ENCODE data around the gene PLEKHM2.

DNA sequence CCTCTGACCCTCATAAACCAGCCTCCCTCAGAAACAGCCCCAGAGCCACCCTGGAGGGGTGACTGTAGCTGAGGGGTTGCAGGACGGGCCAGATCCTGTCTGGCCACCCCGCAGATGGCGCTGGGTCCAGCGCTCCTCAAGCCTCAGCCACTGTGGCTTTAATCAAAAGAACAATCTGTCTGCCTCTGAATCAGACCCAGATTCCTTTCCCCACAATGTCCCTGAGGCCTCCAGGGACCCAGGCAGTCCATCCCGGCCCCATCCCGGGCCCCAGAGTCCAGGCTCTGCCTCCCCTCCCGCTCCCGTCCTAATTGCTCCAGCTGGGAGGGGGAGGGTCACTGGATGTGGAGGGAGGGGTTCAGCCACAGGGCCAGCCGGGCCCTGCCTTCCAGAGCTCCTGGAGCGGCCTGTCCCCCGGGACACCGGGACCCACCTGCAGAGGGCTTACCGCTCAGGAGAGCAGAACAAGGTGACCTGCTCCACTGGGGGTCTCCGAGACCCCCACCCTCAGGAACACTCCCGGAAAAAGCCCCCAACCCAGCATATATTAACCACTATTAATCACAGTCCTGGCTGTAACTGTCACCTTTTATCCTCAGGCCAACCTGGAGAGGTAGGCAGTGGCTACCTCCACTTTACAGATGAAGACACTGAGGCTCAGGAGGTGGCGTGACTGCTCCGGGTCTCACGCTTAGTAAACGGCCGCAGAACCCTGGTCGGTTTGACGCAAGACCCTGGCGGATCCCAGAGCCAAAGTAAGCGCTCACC lies 73.6 kb downstream of the PLEKHM2 start:
- TF ChIP-seq POLR2AphosphoS5 (IDR thresholded peaks at IDR 0.05; ENCODE audit: low read depth) = no peak
- TF ChIP-seq, protein P1, sequence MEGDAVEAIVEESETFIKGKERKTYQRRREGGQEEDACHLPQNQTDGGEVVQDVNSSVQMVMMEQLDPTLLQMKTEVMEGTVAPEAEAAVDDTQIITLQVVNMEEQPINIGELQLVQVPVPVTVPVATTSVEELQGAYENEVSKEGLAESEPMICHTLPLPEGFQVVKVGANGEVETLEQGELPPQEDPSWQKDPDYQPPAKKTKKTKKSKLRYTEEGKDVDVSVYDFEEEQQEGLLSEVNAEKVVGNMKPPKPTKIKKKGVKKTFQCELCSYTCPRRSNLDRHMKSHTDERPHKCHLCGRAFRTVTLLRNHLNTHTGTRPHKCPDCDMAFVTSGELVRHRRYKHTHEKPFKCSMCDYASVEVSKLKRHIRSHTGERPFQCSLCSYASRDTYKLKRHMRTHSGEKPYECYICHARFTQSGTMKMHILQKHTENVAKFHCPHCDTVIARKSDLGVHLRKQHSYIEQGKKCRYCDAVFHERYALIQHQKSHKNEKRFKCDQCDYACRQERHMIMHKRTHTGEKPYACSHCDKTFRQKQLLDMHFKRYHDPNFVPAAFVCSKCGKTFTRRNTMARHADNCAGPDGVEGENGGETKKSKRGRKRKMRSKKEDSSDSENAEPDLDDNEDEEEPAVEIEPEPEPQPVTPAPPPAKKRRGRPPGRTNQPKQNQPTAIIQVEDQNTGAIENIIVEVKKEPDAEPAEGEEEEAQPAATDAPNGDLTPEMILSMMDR (IDR thresholded peaks at IDR 0.05; ENCODE audit: insufficient read depth, low read length) = no peak
- TF ChIP-seq, protein P2, sequence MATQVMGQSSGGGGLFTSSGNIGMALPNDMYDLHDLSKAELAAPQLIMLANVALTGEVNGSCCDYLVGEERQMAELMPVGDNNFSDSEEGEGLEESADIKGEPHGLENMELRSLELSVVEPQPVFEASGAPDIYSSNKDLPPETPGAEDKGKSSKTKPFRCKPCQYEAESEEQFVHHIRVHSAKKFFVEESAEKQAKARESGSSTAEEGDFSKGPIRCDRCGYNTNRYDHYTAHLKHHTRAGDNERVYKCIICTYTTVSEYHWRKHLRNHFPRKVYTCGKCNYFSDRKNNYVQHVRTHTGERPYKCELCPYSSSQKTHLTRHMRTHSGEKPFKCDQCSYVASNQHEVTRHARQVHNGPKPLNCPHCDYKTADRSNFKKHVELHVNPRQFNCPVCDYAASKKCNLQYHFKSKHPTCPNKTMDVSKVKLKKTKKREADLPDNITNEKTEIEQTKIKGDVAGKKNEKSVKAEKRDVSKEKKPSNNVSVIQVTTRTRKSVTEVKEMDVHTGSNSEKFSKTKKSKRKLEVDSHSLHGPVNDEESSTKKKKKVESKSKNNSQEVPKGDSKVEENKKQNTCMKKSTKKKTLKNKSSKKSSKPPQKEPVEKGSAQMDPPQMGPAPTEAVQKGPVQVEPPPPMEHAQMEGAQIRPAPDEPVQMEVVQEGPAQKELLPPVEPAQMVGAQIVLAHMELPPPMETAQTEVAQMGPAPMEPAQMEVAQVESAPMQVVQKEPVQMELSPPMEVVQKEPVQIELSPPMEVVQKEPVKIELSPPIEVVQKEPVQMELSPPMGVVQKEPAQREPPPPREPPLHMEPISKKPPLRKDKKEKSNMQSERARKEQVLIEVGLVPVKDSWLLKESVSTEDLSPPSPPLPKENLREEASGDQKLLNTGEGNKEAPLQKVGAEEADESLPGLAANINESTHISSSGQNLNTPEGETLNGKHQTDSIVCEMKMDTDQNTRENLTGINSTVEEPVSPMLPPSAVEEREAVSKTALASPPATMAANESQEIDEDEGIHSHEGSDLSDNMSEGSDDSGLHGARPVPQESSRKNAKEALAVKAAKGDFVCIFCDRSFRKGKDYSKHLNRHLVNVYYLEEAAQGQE (IDR thresholded peaks at IDR 0.05; ENCODE audit: insufficient replicate concordance, low read depth) = no peak

All from HL-60 (cell line).